H9 (cell line): ENCODE results near the gene CLDN8. TPM values are rescaled to one million over a fixed set of nuclear protein-coding genes. Genes with fewer than 3 reads are reported as not detected.

Experiments
- DNase-seq: peaks from one replicate; pipeline ENCODE4 v3.0.0-alpha.2; 2017
- H2AFZ ChIP-seq: one replicate; pipeline ENCODE4 v1.6.1; 2013; ENCODE audit warnings: mild to moderate bottlenecking, low read length, control low read depth, moderate library complexity
- H2AK5ac ChIP-seq: 2 replicates; pipeline ENCODE4 v1.6.1; 2013; ENCODE audit warnings: low read length, control low read depth, mixed read lengths; ENCODE audit not compliant: insufficient read length
- H2BK120ac ChIP-seq: one replicate; pipeline ENCODE4 v1.6.1; 2013; ENCODE audit warnings: low read depth, mild to moderate bottlenecking, low read length, control low read depth, inconsistent platforms; ENCODE audit not compliant: poor library complexity, severe bottlenecking
- H2BK12ac ChIP-seq: 2 replicates; pipeline ENCODE4 v1.6.1; 2013; ENCODE audit warnings: low read length, control low read depth, mixed read lengths, low read depth; ENCODE audit not compliant: insufficient read length
- H2BK15ac ChIP-seq: 2 replicates; pipeline ENCODE4 v1.6.1; 2013; ENCODE audit warnings: low read depth, low read length, control low read depth
- H2BK20ac ChIP-seq: one replicate; pipeline ENCODE4 v1.6.1; 2013; ENCODE audit warnings: low read depth, mild to moderate bottlenecking, low read length, control low read depth, inconsistent platforms; ENCODE audit not compliant: poor library complexity, severe bottlenecking
- H2BK5ac ChIP-seq: 2 replicates; pipeline ENCODE4 v1.6.1; 2013; ENCODE audit warnings: low read length, control low read depth, mixed read lengths; ENCODE audit not compliant: insufficient read length
- H3K14ac ChIP-seq: 2 replicates; pipeline ENCODE4 v1.6.1; 2013; ENCODE audit warnings: low read length, control low read depth; ENCODE audit not compliant: insufficient read depth
- H3K18ac ChIP-seq: 2 replicates; pipeline ENCODE4 v1.6.1; 2013; ENCODE audit warnings: low read depth, mild to moderate bottlenecking, mixed read lengths, low read length, control low read depth; ENCODE audit not compliant: insufficient read length
- H3K23ac ChIP-seq: 2 replicates; pipeline ENCODE4 v1.6.1; 2013; ENCODE audit warnings: low read length, control low read depth, mixed read lengths, low read depth; ENCODE audit not compliant: insufficient read length
- H3K23me2 ChIP-seq: 2 replicates; pipeline ENCODE4 v1.6.1; 2013; ENCODE audit warnings: low read depth, mild to moderate bottlenecking, mixed read lengths, low read length, control low read depth; ENCODE audit not compliant: insufficient read length, poor library complexity, severe bottlenecking
- H3K27ac ChIP-seq: 2 replicates; pipeline ENCODE4 v1.5.1; 2013; ENCODE audit warnings: low read length, control low read depth, mixed read lengths, low read depth; ENCODE audit not compliant: insufficient read length
- H3K27me3 ChIP-seq: 2 replicates; pipeline ENCODE4 v1.6.1; 2013; ENCODE audit warnings: low read length, control low read depth, inconsistent platforms; ENCODE audit not compliant: insufficient read depth
- H3K4ac ChIP-seq: 2 replicates; pipeline ENCODE4 v1.6.1; 2013; ENCODE audit warnings: low read depth, mild to moderate bottlenecking, control low read depth, inconsistent platforms, low read length, moderate library complexity
- H3K4me1 ChIP-seq: 2 replicates; pipeline ENCODE4 v1.6.1; 2013; ENCODE audit warnings: low read length, control low read depth, inconsistent platforms; ENCODE audit not compliant: insufficient read depth
- H3K4me2 ChIP-seq: 2 replicates; pipeline ENCODE4 v1.6.1; 2013; ENCODE audit warnings: low read length, control low read depth, mixed read lengths; ENCODE audit not compliant: insufficient read length, insufficient read depth
- H3K56ac ChIP-seq: 2 replicates; pipeline ENCODE4 v1.6.1; 2013; ENCODE audit warnings: low read depth, mild to moderate bottlenecking, mixed read lengths, low read length, control low read depth; ENCODE audit not compliant: insufficient read length
- H3K79me1 ChIP-seq: 2 replicates; pipeline ENCODE4 v1.6.1; 2013; ENCODE audit warnings: low read depth, mild to moderate bottlenecking, moderate library complexity, low read length, control low read depth, inconsistent platforms; ENCODE audit not compliant: insufficient read depth, poor library complexity, severe bottlenecking
- H3K79me2 ChIP-seq: 2 replicates; pipeline ENCODE4 v1.6.1; 2013; ENCODE audit warnings: low read length, control low read depth, inconsistent platforms; ENCODE audit not compliant: insufficient read depth
- H3K9ac ChIP-seq: 2 replicates; pipeline ENCODE4 v1.6.1; 2013; ENCODE audit warnings: low read length, control low read depth, mixed read lengths; ENCODE audit not compliant: insufficient read length; ENCODE audit errors: extremely low read depth
- H3K9me3 ChIP-seq: one replicate; pipeline ENCODE4 v1.6.1; 2013; ENCODE audit warnings: low read depth, low read length, inconsistent platforms; ENCODE audit not compliant: control insufficient read depth
- H3T11ph ChIP-seq: one replicate; pipeline ENCODE4 v1.6.1; 2013; ENCODE audit warnings: mild to moderate bottlenecking, low read length, control low read depth, inconsistent platforms
- H4K20me1 ChIP-seq: one replicate; pipeline ENCODE4 v1.6.1; 2013; ENCODE audit not compliant: control insufficient read depth, insufficient read length, insufficient read depth
- H4K5ac ChIP-seq: 2 replicates; pipeline ENCODE4 v1.6.1; 2013; ENCODE audit warnings: low read depth, mild to moderate bottlenecking, mixed read lengths, low read length, control low read depth; ENCODE audit not compliant: insufficient read length
- H4K8ac ChIP-seq: replicated peaks from 2 replicates; pipeline ENCODE4 v1.6.1; 2013; ENCODE audit warnings: low read length, control low read depth, mixed read lengths, low read depth; ENCODE audit not compliant: insufficient read length
- H4K91ac ChIP-seq: 2 replicates; pipeline ENCODE4 v1.6.1; 2013; ENCODE audit warnings: low read depth, mild to moderate bottlenecking, moderate library complexity, mixed read lengths, low read length, control low read depth; ENCODE audit not compliant: insufficient read length
- H3K27ac Mint-ChIP-seq, 3 experiments: 2 replicates in 2 of 3; 3 replicates in 1 of 3; pipeline ENCODE4 v1.8.0; 2020 to 2021; ENCODE audit warnings: mixed read lengths in 3 of 3, mild to moderate bottlenecking in 1 of 3, moderate library complexity in 1 of 3
- H3K27me3 Mint-ChIP-seq: 2 replicates; pipeline ENCODE4 v1.8.0; 2021; ENCODE audit warnings: low read depth, mild to moderate bottlenecking, moderate library complexity, mixed read lengths
- H3K36me3 Mint-ChIP-seq, 3 experiments: 2 replicates in 2 of 3; 3 replicates in 1 of 3; pipeline ENCODE4 v1.8.0; 2020 to 2021; ENCODE audit warnings: low read depth in 3 of 3, mixed read lengths in 3 of 3; ENCODE audit not compliant: insufficient read depth in 1 of 3
- H3K4me1 Mint-ChIP-seq, 2 experiments: 2 replicates each; pipeline ENCODE4 v1.8.0; 2020; ENCODE audit warnings: mixed read lengths in 2 of 2
- H3K4me3 Mint-ChIP-seq, 2 experiments: 2 replicates in 1 of 2; 3 replicates in 1 of 2; pipeline ENCODE4 v1.8.0; 2020 to 2021; ENCODE audit warnings: mild to moderate bottlenecking in 2 of 2, mixed read lengths in 2 of 2, moderate library complexity in 1 of 2
- H3K9me3 Mint-ChIP-seq, 2 experiments: 2 replicates in 1 of 2; 3 replicates in 1 of 2; pipeline ENCODE4 v1.8.0; 2020; ENCODE audit warnings: mild to moderate bottlenecking in 2 of 2, mixed read lengths in 2 of 2, moderate library complexity in 1 of 2
- CTCF ChIP-seq: fragments of 200-600 bp; sonication (generic); conservative IDR thresholded peaks from 3 replicates; pipeline ENCODE4 v1.8.0; 2021; ENCODE audit warnings: antibody characterized with exemption, mild to moderate bottlenecking
- WGBS: extraction: QIAGEN DNeasy Blood & Tissue Kit; methylation state at CpG from one replicate; pipeline ENCODE4 v1.1.7; 2013; ENCODE audit warnings: missing lambda C conversion rate, low lambda C conversion rate, mixed read lengths; ENCODE audit not compliant: insufficient read length; ENCODE audit errors: extremely low coverage; 5-methylcytosine and 5-hydroxymethylcytosine counted together
- total RNA-seq: library from RNA; stranded (reverse); gene quantifications from 2 replicates; pipeline ENCODE4 v1.2.1, GENCODE V29; 2021

The CLDN8 gene
- total RNA-seq, 1 experiment from 2014 or later, result not detected

DNA sequence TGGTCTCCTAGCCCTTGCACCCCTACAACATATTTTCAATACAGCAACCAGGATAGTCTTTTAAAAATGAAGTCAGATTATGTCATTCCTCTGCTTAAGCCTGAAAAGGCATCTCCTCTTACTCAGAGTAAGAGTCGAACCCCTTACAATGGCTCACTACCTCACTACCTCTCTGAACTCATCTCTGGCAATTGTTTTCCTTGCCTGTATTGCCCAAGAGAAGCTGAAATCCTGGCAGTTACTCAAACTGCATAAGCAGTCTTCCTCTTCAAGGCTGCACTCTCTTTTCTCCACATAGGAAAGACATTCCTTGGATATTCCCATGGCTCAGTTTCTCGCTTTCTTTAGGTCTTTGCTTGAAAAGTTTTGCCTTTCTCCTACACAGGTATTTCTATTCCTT is 22.7 kb downstream of the CLDN8 start:
- Histone ChIP-seq H4K8ac (no peak overlapping the region), H2BK20ac (no peak overlapping the region), H3K9me3 (no peaks in the 10 kb centered on the region), H2BK12ac (no peak overlapping the region), H3K23me2 (no peaks in the 10 kb centered on the region), H3T11ph (no peak overlapping the region), H3K79me2 (no peaks in the 10 kb centered on the region), H3K4ac (no peak overlapping the region), H3K27me3 (no peaks in the 10 kb centered on the region), H2BK15ac (no peak overlapping the region), H2AFZ (no peak overlapping the region), H3K18ac (no peak overlapping the region), H3K14ac (no peak overlapping the region), H4K91ac (no peak overlapping the region), H4K20me1 (no peaks in the 10 kb centered on the region), H3K4me1 (no peaks in the 10 kb centered on the region), H3K23ac (no peak overlapping the region), H4K5ac (no peak overlapping the region), H2BK120ac (no peak overlapping the region), H3K9ac (no peak overlapping the region), H2AK5ac (no peak overlapping the region), H3K56ac (no peak overlapping the region), H3K4me2 (no peak overlapping the region), H3K27ac (no peak overlapping the region), H3K79me1 (no peaks in the 10 kb centered on the region), H2BK5ac (no peak overlapping the region)
- Mint-ChIP-seq H3K27me3 (peaks cover 2% of the 10 kb centered on the region), H3K9me3 (no peaks in the 10 kb centered on the region), H3K4me3 (no peak overlapping the region), H3K4me1 (no peaks in the 10 kb centered on the region), H3K36me3 (no peaks in the 10 kb centered on the region), H3K27ac (no peak overlapping the region)
- DNase-seq, result no peak
- no CpG with 5 or more reads among the region's 2 CpGs for WGBS
- no peak for TF ChIP-seq CTCF
